ENCODE results near the gene PABPN1.

The PABPN1 gene

DNA sequence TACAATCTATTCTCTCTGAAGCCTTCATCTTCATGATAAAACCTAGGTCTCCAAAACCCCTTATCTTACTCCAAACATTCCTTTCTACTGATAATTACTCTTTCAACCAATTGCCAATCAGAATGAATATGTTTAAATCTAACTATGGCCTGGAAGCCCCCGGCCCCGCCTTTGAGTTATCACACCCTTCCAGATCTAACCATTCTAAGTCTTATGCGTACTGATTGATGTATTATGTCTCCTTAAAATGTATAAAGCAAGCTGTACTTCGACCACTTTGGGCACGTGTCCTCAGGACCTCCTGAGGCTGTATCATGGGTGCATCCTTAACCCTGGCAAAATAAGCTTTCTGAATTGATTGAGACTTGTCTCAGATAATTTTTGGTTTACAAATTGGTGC, 14.4 kb downstream of the PABPN1 start:
- H3K27ac ChIP-seq (ENCODE audit: poor library complexity, severe bottlenecking), result no peak overlapping the region
- TF ChIP-seq, protein P1, sequence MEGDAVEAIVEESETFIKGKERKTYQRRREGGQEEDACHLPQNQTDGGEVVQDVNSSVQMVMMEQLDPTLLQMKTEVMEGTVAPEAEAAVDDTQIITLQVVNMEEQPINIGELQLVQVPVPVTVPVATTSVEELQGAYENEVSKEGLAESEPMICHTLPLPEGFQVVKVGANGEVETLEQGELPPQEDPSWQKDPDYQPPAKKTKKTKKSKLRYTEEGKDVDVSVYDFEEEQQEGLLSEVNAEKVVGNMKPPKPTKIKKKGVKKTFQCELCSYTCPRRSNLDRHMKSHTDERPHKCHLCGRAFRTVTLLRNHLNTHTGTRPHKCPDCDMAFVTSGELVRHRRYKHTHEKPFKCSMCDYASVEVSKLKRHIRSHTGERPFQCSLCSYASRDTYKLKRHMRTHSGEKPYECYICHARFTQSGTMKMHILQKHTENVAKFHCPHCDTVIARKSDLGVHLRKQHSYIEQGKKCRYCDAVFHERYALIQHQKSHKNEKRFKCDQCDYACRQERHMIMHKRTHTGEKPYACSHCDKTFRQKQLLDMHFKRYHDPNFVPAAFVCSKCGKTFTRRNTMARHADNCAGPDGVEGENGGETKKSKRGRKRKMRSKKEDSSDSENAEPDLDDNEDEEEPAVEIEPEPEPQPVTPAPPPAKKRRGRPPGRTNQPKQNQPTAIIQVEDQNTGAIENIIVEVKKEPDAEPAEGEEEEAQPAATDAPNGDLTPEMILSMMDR (IDR thresholded peaks at IDR 0.05; ENCODE audit: poor library complexity, severe bottlenecking), result no peak
- DNase-seq (ENCODE audit: low spot score), result no peak
- no peaks in the 10 kb centered on the region for H3K27me3 ChIP-seq (ENCODE audit: insufficient read depth, poor library complexity, severe bottlenecking)
- no peak for ATAC-seq (ENCODE audit: low read depth)
- H3K9me3 ChIP-seq (ENCODE audit: severe bottlenecking), result peaks cover 4% of the 10 kb centered on the region
- H3K4me3 ChIP-seq (ENCODE audit: severe bottlenecking), result no peak overlapping the region
- no peaks in the 10 kb centered on the region for H3K36me3 ChIP-seq (ENCODE audit: low read depth)
- no peaks in the 10 kb centered on the region for H3K4me1 ChIP-seq (ENCODE audit: insufficient read depth, poor library complexity, severe bottlenecking)

DNA sequence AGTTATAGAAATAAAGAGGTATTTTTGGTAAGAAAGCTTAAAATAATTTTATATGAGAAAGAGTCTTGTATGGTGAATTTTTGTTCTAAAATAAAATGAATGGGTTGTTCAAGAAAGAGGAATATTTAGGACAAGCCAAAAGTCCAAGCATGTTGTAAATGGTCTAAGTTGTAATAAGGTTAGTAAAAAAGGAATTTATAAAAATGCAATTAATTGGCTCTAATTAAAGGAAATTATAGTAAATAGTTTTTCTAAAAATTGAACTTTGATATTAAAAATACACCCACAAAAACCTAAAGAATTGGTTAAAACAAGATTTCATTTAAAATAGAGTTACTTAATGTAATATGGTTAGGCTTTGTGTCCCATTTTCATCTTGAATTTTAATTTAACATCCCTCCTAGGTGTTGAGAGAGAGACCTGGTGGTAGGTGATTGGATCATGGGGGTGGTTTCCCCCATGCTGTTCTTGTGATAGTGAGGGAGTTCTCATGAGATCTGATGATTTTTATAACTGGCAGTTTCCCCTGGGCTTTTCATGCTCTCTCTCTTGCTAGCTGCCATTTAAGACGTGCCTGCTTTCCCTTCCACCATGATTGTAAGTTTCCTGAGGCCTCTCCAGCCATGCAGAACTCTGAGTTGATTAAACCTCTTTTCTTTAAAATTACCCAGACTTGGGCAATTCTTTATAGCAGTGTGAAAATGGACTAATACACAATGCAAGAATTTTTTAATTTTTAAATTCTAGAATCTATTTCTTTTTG, 18.4 kb downstream of the PABPN1 start:
- Histone ChIP-seq H3K4me1 (ENCODE audit: insufficient read depth, poor library complexity, severe bottlenecking) (no peaks in the 10 kb centered on the region), H3K27me3 (ENCODE audit: insufficient read depth, poor library complexity, severe bottlenecking) (no peaks in the 10 kb centered on the region), H3K36me3 (ENCODE audit: low read depth) (no peaks in the 10 kb centered on the region), H3K9me3 (ENCODE audit: severe bottlenecking) (peaks cover 4% of the 10 kb centered on the region), H3K4me3 (ENCODE audit: severe bottlenecking) (no peak overlapping the region), H3K27ac (ENCODE audit: poor library complexity, severe bottlenecking) (no peak overlapping the region)
- TF ChIP-seq, protein P1 (IDR thresholded peaks at IDR 0.05; ENCODE audit: poor library complexity, severe bottlenecking), result no peak
- ATAC-seq (ENCODE audit: low read depth) (no peak), DNase-seq (ENCODE audit: low spot score) (no peak)

DNA sequence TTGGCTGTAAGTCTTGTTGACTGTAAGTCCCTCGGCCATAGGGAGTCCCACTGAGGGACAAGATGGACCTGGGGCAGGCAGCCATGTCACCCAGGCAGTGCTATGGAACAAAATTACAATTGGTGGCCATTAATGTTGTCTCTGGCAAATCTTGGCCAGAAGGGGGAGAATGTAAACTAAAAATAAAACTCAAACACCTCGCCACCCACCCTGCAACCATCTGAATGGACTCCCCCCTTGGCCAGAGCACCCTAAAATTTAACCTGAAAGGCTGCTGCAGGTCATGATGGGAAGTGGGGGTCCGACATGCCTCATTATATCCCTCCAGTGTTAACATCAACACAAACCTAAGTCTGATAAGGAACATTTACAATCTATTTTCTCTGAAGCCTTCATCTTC, 23.2 kb downstream of the PABPN1 start:
- Histone ChIP-seq H3K27ac (ENCODE audit: poor library complexity, severe bottlenecking) (no peak overlapping the region), H3K4me1 (ENCODE audit: insufficient read depth, poor library complexity, severe bottlenecking) (no peaks in the 10 kb centered on the region), H3K9me3 (ENCODE audit: severe bottlenecking) (peaks cover 4% of the 10 kb centered on the region), H3K36me3 (ENCODE audit: low read depth) (no peaks in the 10 kb centered on the region), H3K4me3 (ENCODE audit: severe bottlenecking) (no peak overlapping the region), H3K27me3 (ENCODE audit: insufficient read depth, poor library complexity, severe bottlenecking) (no peaks in the 10 kb centered on the region)
- no peak for ATAC-seq (ENCODE audit: low read depth)
- no peak for DNase-seq (ENCODE audit: low spot score)
- TF ChIP-seq, protein P1 (IDR thresholded peaks at IDR 0.05; ENCODE audit: poor library complexity, severe bottlenecking), result peak; percentile 10

GRCh38 chr14:23345987-23346692, 24.9 kb downstream of the PABPN1 start:
- H3K4me3 ChIP-seq (ENCODE audit: severe bottlenecking), result no peak overlapping the region
- DNase-seq (ENCODE audit: low spot score), result no peak
- TF ChIP-seq, protein P1 (IDR thresholded peaks at IDR 0.05; ENCODE audit: poor library complexity, severe bottlenecking), result no peak
- no peak; the same call in 2 of the 3 replicates for ATAC-seq (ENCODE audit: low read depth)
- H3K9me3 ChIP-seq (ENCODE audit: severe bottlenecking), result no peaks in the 10 kb centered on the region
- H3K27ac ChIP-seq (ENCODE audit: poor library complexity, severe bottlenecking), result no peak overlapping the region
- no peaks in the 10 kb centered on the region for H3K36me3 ChIP-seq (ENCODE audit: low read depth)
- no peaks in the 10 kb centered on the region for H3K27me3 ChIP-seq (ENCODE audit: insufficient read depth, poor library complexity, severe bottlenecking)
- no peaks in the 10 kb centered on the region for H3K4me1 ChIP-seq (ENCODE audit: insufficient read depth, poor library complexity, severe bottlenecking)

Measured in RWPE2 (cell line).